Lower lobe of right lung (tissue), 2 donors: ENCODE data around the gene CELF1. TPM values are rescaled to one million over a fixed set of nuclear protein-coding genes. Genes with fewer than 3 reads are reported as not detected.

Experiments used
- ATAC-seq, 2 donors: fragments of 200-7000 bp; cut with Tn5 transposase; one replicate each; pipeline ENCODE4 v1.9.1; 2020 to 2022; ENCODE audit warnings: mild to moderate bottlenecking in 2 of 2, moderate library complexity in 2 of 2
- DNase-seq: peaks from one replicate; pipeline ENCODE4 v3.0.0-alpha.2; 2020
- H3K27ac ChIP-seq: fragments of 200-600 bp; one replicate; pipeline ENCODE4 v1.8.0; 2022
- H3K27me3 ChIP-seq: fragments of 200-600 bp; one replicate; pipeline ENCODE4 v1.8.0; 2022; ENCODE audit warnings: low read depth
- H3K36me3 ChIP-seq: fragments of 200-600 bp; one replicate; pipeline ENCODE4 v1.8.0; 2022; ENCODE audit warnings: mild to moderate bottlenecking
- H3K4me1 ChIP-seq: fragments of 200-600 bp; one replicate; pipeline ENCODE4 v1.8.0; 2022
- H3K4me3 ChIP-seq: fragments of 200-600 bp; one replicate; pipeline ENCODE4 v1.8.0; 2022; ENCODE audit warnings: mild to moderate bottlenecking
- H3K9me3 ChIP-seq: fragments of 200-600 bp; one replicate; pipeline ENCODE4 v1.8.0; 2022
- intact Hi-C: fragments of 100-400 bp; cut with DNase I; formaldehyde crosslinking; loops from one replicate; pipeline ENCODE4 v1.11.0; 2022
- total RNA-seq: library from RNA; stranded (reverse); fragmentation: NEBNext Ultra II Directional; extraction: Animal tissue kit (Norgen Biotek cat#: 25700); gene quantifications from one replicate; pipeline ENCODE4 v1.2.1, GENCODE V29; 2021
- TF ChIP-seq, protein P1 (sequence below): fragments of 200-600 bp; IDR thresholded peaks from one replicate; pipeline ENCODE4 v1.8.0; 2022; ENCODE audit warnings: antibody characterized with exemption, mild to moderate bottlenecking
- donor health status: DM: no; HTN: yes; CAD: no; lungs with severe emphysema.

CELF1 gene
- total RNA-seq, 1 donor from 2014 or later = 105 TPM

- no peak overlapping the region for H3K4me3 ChIP-seq
- ATAC-seq (no peak), DNase-seq (no peak)
- H3K4me1 ChIP-seq = no peaks in the 10 kb centered on the region
- H3K36me3 ChIP-seq = no peaks in the 10 kb centered on the region
- TF ChIP-seq, protein P1, sequence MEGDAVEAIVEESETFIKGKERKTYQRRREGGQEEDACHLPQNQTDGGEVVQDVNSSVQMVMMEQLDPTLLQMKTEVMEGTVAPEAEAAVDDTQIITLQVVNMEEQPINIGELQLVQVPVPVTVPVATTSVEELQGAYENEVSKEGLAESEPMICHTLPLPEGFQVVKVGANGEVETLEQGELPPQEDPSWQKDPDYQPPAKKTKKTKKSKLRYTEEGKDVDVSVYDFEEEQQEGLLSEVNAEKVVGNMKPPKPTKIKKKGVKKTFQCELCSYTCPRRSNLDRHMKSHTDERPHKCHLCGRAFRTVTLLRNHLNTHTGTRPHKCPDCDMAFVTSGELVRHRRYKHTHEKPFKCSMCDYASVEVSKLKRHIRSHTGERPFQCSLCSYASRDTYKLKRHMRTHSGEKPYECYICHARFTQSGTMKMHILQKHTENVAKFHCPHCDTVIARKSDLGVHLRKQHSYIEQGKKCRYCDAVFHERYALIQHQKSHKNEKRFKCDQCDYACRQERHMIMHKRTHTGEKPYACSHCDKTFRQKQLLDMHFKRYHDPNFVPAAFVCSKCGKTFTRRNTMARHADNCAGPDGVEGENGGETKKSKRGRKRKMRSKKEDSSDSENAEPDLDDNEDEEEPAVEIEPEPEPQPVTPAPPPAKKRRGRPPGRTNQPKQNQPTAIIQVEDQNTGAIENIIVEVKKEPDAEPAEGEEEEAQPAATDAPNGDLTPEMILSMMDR = no peak
- no peaks in the 10 kb centered on the region for H3K9me3 ChIP-seq
- H3K27ac ChIP-seq = no peak overlapping the region
- no peaks in the 10 kb centered on the region for H3K27me3 ChIP-seq
- intact Hi-C loops = no loop called here
Observed at GRCh38 chr11:47453365-47453764, 99.6 kb downstream of the CELF1 start.

DNA sequence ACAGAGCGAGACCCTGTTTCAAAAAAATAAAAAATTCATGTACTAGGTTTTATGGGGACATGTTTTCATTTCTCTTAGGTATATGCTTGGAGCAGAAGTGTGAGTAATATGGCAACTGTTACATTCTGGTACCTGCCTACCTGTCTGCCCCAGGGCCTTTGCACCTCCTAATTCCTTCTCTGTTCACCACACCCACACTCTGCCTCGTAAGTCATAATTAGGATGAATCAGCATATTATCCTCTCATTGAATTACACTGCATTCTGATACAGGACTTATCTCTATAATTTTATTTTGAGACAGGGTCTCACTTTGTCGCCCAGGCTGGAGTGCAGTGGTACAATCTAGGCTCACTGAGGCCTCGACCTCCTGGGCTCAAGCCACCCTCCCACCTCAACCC is 100.9 kb downstream of the CELF1 start:
- H3K4me1 ChIP-seq = no peaks in the 10 kb centered on the region
- peak; percentile 2 for DNase-seq
- no peaks in the 10 kb centered on the region for H3K9me3 ChIP-seq
- H3K27me3 ChIP-seq = no peaks in the 10 kb centered on the region
- TF ChIP-seq, protein P1 = no peak
- H3K27ac ChIP-seq = no peak overlapping the region
- ATAC-seq = no peak
- intact Hi-C loops = no loop called here
- no peak overlapping the region for H3K4me3 ChIP-seq
- H3K36me3 ChIP-seq = no peaks in the 10 kb centered on the region

DNA sequence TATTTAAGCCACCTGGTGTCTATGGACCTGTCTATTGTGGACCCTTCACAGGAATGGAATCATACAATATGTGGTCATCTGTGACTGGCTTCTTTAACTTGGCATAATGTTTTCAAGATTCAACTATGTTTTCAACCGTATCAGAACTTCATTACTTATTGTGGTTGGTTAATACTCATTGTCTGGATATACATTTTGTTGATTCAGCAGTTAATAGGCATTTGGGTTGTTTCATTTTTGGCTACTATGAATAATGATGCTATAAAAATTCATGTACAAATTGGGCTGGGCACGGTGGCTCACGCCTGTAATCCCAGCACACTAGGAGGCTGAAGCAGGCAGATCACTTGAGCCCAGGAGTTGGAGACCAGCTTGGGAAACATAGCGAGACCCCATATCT is 101.5 kb downstream of the CELF1 start:
- Histone ChIP-seq H3K27me3 (no peaks in the 10 kb centered on the region), H3K9me3 (no peaks in the 10 kb centered on the region), H3K27ac (no peak overlapping the region), H3K4me3 (no peak overlapping the region), H3K4me1 (no peaks in the 10 kb centered on the region), H3K36me3 (no peaks in the 10 kb centered on the region)
- DNase-seq = no peak
- intact Hi-C loops = no loop called here
- ATAC-seq = no peak
- TF ChIP-seq, protein P1 = no peak

GRCh38 chr11:47449541-47449940 is 103.4 kb downstream of the CELF1 start:
- H3K9me3 ChIP-seq = no peaks in the 10 kb centered on the region
- TF ChIP-seq, protein P1 = no peak
- H3K27me3 ChIP-seq = no peaks in the 10 kb centered on the region
- H3K36me3 ChIP-seq = no peaks in the 10 kb centered on the region
- ATAC-seq (no peak), DNase-seq (no peak)
- no peaks in the 10 kb centered on the region for H3K4me1 ChIP-seq
- no peak overlapping the region for H3K4me3 ChIP-seq
- H3K27ac ChIP-seq = no peak overlapping the region
- intact Hi-C loops = no loop called here

DNA sequence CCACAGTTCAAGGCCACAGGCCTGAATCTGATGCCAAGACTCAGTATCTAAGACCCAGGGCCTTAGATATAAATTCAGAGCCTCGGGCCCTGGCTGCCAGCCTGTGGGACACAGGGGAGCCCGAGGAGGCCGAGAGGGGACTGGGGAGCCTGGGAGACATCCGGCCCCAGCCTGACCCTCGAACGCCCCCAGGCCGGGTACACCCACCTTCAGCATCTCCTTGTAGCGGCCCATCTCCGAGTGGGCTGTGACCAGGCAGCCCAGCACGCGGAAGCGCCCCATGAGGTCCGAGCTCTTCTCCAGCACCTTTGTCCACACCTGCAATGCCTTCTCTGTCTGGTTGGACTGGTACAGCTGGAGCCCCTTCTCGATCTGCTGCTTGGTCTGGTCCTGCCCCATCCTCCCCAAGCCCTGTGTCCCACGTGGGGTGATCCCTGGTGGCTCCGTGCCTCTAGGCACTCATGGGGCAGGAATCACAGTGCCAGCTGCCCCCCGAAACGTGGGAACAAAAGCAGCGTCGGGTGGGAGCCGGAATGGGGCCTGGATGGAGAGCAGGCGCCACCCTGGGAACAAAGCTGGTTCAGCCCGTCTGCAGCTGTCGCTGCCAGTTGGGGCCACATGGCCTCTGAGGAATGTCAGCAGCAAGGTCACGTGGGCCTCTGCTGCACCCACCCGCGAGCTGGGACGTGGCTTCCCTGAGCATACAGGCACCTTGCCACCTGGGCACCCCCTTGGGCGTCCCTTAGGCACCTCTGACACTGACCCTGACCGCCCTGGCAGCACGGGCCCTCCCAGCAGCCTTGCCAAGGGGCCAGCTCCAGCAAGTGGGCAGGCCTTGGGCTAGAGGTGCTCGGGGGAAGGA is 104.1 kb downstream of the CELF1 start, which contains the start of gene RAPSN:
RAPSN (minus strand) TSS at position 571 of the 862 bp plus-strand sequence; CDS start at position 399, 172 bp downstream.
- H3K36me3 ChIP-seq = no peaks in the 10 kb centered on the region
- intact Hi-C loops = no loop called here
- ATAC-seq = peak; percentile 13 to 24
- no peaks in the 10 kb centered on the region for H3K27me3 ChIP-seq
- TF ChIP-seq, protein P1 = no peak
- no peaks in the 10 kb centered on the region for H3K4me1 ChIP-seq
- no peak within 1 kb of the TSS for H3K4me3 ChIP-seq
- DNase-seq = no peak
- H3K27ac ChIP-seq = no peak within 1 kb of the TSS
- no peaks in the 10 kb centered on the region for H3K9me3 ChIP-seq
